GM23338 (cell line): ENCODE measurements around the gene PTRH2. TPM values are rescaled to one million over a fixed set of nuclear protein-coding genes. Genes with fewer than 3 reads are reported as not detected.

ENCODE experiments used
- ATAC-seq: fragments of 200-7000 bp; cut with Tn5 transposase; 3 replicates; pipeline ENCODE4 v1.9.1; 2020
- DNase-seq: peaks from one replicate; pipeline ENCODE4 v3.0.0-alpha.2; 2015; ENCODE audit warnings: low spot score
- H2AFZ ChIP-seq: fragments of 200-600 bp; sonication (generic); 2 replicates; pipeline ENCODE4 v1.8.0; 2016; ENCODE audit warnings: antibody characterized with exemption, mild to moderate bottlenecking, moderate library complexity
- H3F3A ChIP-seq: fragments of 200-600 bp; sonication (generic); replicated peaks from 2 replicates; pipeline ENCODE4 v1.8.0; 2017; ENCODE audit warnings: antibody characterized with exemption, mixed run types, low read depth
- H3K27ac ChIP-seq: fragments of 200-600 bp; sonication (generic); 2 replicates; pipeline ENCODE4 v1.6.1; 2016; ENCODE audit warnings: low read depth
- H3K27me3 ChIP-seq: fragments of 200-600 bp; sonication (generic); 2 replicates; pipeline ENCODE4 v1.8.0; 2016; ENCODE audit warnings: mild to moderate bottlenecking, mixed run types, moderate library complexity; ENCODE audit not compliant: insufficient read depth
- H3K36me3 ChIP-seq: fragments of 200-600 bp; sonication (generic); 2 replicates; pipeline ENCODE4 v1.8.0; 2016; ENCODE audit warnings: mild to moderate bottlenecking; ENCODE audit not compliant: insufficient read depth
- H3K4me1 ChIP-seq: fragments of 200-600 bp; sonication (generic); 2 replicates; pipeline ENCODE4 v1.8.0; 2016; ENCODE audit warnings: mild to moderate bottlenecking, moderate library complexity; ENCODE audit not compliant: insufficient read depth
- H3K4me2 ChIP-seq: fragments of 200-600 bp; sonication (generic); 2 replicates; pipeline ENCODE4 v1.7.1; 2017; ENCODE audit warnings: mixed run types
- H3K4me3 ChIP-seq: fragments of 200-600 bp; sonication (generic); 2 replicates; pipeline ENCODE4 v1.6.1; 2016; ENCODE audit warnings: mixed run types
- H3K79me2 ChIP-seq: fragments of 200-600 bp; sonication (generic); replicated peaks from 2 replicates; pipeline ENCODE4 v1.8.0; 2017; ENCODE audit warnings: mild to moderate bottlenecking; ENCODE audit not compliant: insufficient read depth
- H3K9me2 ChIP-seq: fragments of 200-600 bp; sonication (generic); 2 replicates; pipeline ENCODE4 v1.8.0; 2017; ENCODE audit not compliant: insufficient read depth
- H4K20me1 ChIP-seq: fragments of 200-600 bp; sonication (generic); replicated peaks from 2 replicates; pipeline ENCODE4 v1.8.0; 2017; ENCODE audit warnings: mild to moderate bottlenecking; ENCODE audit not compliant: insufficient read depth
- H3K27ac Mint-ChIP-seq: 2 replicates; pipeline ENCODE4 v1.8.0; 2020; ENCODE audit warnings: inconsistent platforms, mild to moderate bottlenecking, moderate library complexity, mixed read lengths
- H3K27me3 Mint-ChIP-seq: 3 replicates; pipeline ENCODE4 v1.8.0; 2022; ENCODE audit warnings: low read depth, mild to moderate bottlenecking, moderate library complexity, mixed read lengths, inconsistent platforms; ENCODE audit not compliant: insufficient read depth, poor library complexity
- H3K36me3 Mint-ChIP-seq: 3 replicates; pipeline ENCODE4 v1.8.0; 2021; ENCODE audit warnings: low read depth, mild to moderate bottlenecking, inconsistent platforms, moderate library complexity, mixed read lengths
- H3K4me1 Mint-ChIP-seq: 3 replicates; pipeline ENCODE4 v1.8.0; 2020; ENCODE audit warnings: mild to moderate bottlenecking, inconsistent platforms, mixed read lengths
- H3K4me3 Mint-ChIP-seq: 3 replicates; pipeline ENCODE4 v1.8.0; 2021; ENCODE audit warnings: moderate library complexity, mild to moderate bottlenecking, inconsistent platforms, mixed read lengths
- H3K9me3 Mint-ChIP-seq: 3 replicates; pipeline ENCODE4 v1.8.0; 2020; ENCODE audit warnings: moderate library complexity, mild to moderate bottlenecking, inconsistent platforms, mixed read lengths
- CREB1 ChIP-seq: fragments of 250-450 bp; sonication (Bioruptor Pico); IDR thresholded peaks from 2 replicates; pipeline ENCODE4 v1.5.0; 2020; ENCODE audit warnings: low read depth, mild to moderate bottlenecking, moderate library complexity
- CTCF ChIP-seq, 2 experiments: fragments of 200-600 bp in 1 of 2; sonication (generic) in 1 of 2; conservative IDR thresholded peaks; 2 replicates each; pipeline versions ENCODE4 v1.5.1 to v1.6.1; 2016 to 2017; ENCODE audit warnings: antibody characterized with exemption in 2 of 2, low read depth in 2 of 2, mild to moderate bottlenecking in 2 of 2, moderate library complexity in 1 of 2
- ETS1 ChIP-seq: IDR thresholded peaks from 2 replicates; pipeline ENCODE4 v1.6.1; 2016; ENCODE audit warnings: antibody characterized with exemption
- EZH2 ChIP-seq: fragments of 200-600 bp; sonication (generic); IDR thresholded peaks from one replicate; pipeline ENCODE4 v1.8.0; 2017; ENCODE audit warnings: antibody characterized with exemption, mild to moderate bottlenecking, low read depth; ENCODE audit not compliant: unreplicated experiment
- EZH2phosphoT487 ChIP-seq: fragments of 200-600 bp; sonication (generic); IDR thresholded peaks from one replicate; pipeline ENCODE4 v1.8.1; 2018; ENCODE audit warnings: antibody characterized with exemption; ENCODE audit not compliant: unreplicated experiment
- JUNB ChIP-seq: IDR thresholded peaks from one replicate; pipeline ENCODE4 v1.6.1; 2016; ENCODE audit warnings: antibody characterized with exemption; ENCODE audit not compliant: unreplicated experiment
- NANOG ChIP-seq: IDR thresholded peaks from 2 replicates; pipeline ENCODE4 v1.6.1; 2016; ENCODE audit warnings: antibody characterized with exemption, borderline replicate concordance
- POLR2AphosphoS5 ChIP-seq: IDR thresholded peaks from 2 replicates; pipeline ENCODE4 v1.6.1; 2016; ENCODE audit warnings: antibody characterized with exemption, low read depth
- STAT1 ChIP-seq: IDR thresholded peaks from one replicate; pipeline ENCODE4 v1.6.1; 2016; ENCODE audit warnings: antibody characterized with exemption; ENCODE audit not compliant: unreplicated experiment
- ZNF114 ChIP-seq: fragments of 250-450 bp; sonication (Bioruptor Pico); IDR thresholded peaks from 2 replicates; pipeline ENCODE4 v1.5.0; 2020; ENCODE audit warnings: mild to moderate bottlenecking, moderate library complexity
- ZNF331 ChIP-seq: fragments of 250-450 bp; sonication (Bioruptor Pico); IDR thresholded peaks from 2 replicates; pipeline ENCODE4 v1.5.0; 2020; ENCODE audit warnings: low read depth, mild to moderate bottlenecking, moderate library complexity
- polyA plus RNA-seq: library from polyadenylated mRNA; unstranded; fragments of >200 nt; fragmentation: Nextera tagmentation; extraction: Ambion mirVana; gene quantifications from 2 replicates; pipeline ENCODE4 v1.2.1, GENCODE V29; 2016
- total RNA-seq: library from RNA; depleted of rRNA; stranded (reverse); fragments of >200 nt; shearing (Covaris generic); gene quantifications from 2 replicates; pipeline ENCODE4 v1.2.3, GENCODE V29; 2014
- TF ChIP-seq, protein P1 (sequence below): IDR thresholded peaks from one replicate; pipeline ENCODE4 v1.6.1; 2018; ENCODE audit warnings: antibody characterized with exemption; ENCODE audit not compliant: unreplicated experiment
- TF ChIP-seq, protein P2 (sequence below): fragments of 250-450 bp; sonication (Bioruptor Pico); IDR thresholded peaks from 2 replicates; pipeline ENCODE4 v1.5.0; 2020; ENCODE audit warnings: mild to moderate bottlenecking, moderate library complexity

The PTRH2 gene
- total and polyA plus RNA-seq, 2 experiments from 2014 or later: 32.7 to 85.2 TPM

DNA sequence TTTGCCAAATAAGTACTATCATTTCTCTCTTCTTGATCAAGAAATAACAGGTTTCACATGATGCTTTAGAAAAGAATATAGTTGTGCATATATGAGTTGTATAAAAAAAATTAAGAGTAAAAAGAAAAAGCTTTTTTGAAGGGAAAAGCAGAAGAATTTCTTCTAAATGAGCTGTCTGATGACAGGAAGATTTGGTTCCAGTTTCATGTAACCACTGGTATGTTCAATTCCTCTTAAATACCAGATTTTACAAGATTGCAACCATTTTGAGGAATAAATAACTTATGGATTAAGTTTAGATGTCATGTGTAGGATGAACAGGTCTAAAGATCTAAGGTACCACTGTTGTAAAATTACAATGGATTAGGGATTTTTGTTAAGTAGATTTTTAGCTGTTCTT, 45.2 kb upstream of the PTRH2 start:
- H2AFZ ChIP-seq: no peak overlapping the region
- no peaks in the 10 kb centered on the region for H3K9me2 ChIP-seq
- no peaks in the 10 kb centered on the region for H3K79me2 ChIP-seq
- H3K4me1 Mint-ChIP-seq: peaks cover 9% of the 10 kb centered on the region
- no peaks in the 10 kb centered on the region for H3K36me3 ChIP-seq
- H3K27ac Mint-ChIP-seq: no peak overlapping the region
- no peak overlapping the region for H3K4me3 Mint-ChIP-seq
- DNase-seq (no peak), ATAC-seq (no peak)
- TF ChIP-seq CTCF (conservative IDR thresholded peaks at IDR 0.05; ENCODE audit: low read depth in 2 of 2) (no peak), NANOG (no peak), STAT1 (no peak), EZH2 (no peak), ZNF331 (no peak), CREB1 (no peak), ZNF114 (CRISPR knock-in tag) (no peak), EZH2phosphoT487 (no peak), JUNB (no peak), ETS1 (no peak), POLR2AphosphoS5 (no peak)
- TF ChIP-seq, protein P1, sequence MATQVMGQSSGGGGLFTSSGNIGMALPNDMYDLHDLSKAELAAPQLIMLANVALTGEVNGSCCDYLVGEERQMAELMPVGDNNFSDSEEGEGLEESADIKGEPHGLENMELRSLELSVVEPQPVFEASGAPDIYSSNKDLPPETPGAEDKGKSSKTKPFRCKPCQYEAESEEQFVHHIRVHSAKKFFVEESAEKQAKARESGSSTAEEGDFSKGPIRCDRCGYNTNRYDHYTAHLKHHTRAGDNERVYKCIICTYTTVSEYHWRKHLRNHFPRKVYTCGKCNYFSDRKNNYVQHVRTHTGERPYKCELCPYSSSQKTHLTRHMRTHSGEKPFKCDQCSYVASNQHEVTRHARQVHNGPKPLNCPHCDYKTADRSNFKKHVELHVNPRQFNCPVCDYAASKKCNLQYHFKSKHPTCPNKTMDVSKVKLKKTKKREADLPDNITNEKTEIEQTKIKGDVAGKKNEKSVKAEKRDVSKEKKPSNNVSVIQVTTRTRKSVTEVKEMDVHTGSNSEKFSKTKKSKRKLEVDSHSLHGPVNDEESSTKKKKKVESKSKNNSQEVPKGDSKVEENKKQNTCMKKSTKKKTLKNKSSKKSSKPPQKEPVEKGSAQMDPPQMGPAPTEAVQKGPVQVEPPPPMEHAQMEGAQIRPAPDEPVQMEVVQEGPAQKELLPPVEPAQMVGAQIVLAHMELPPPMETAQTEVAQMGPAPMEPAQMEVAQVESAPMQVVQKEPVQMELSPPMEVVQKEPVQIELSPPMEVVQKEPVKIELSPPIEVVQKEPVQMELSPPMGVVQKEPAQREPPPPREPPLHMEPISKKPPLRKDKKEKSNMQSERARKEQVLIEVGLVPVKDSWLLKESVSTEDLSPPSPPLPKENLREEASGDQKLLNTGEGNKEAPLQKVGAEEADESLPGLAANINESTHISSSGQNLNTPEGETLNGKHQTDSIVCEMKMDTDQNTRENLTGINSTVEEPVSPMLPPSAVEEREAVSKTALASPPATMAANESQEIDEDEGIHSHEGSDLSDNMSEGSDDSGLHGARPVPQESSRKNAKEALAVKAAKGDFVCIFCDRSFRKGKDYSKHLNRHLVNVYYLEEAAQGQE: no peak
- TF ChIP-seq, protein P2, sequence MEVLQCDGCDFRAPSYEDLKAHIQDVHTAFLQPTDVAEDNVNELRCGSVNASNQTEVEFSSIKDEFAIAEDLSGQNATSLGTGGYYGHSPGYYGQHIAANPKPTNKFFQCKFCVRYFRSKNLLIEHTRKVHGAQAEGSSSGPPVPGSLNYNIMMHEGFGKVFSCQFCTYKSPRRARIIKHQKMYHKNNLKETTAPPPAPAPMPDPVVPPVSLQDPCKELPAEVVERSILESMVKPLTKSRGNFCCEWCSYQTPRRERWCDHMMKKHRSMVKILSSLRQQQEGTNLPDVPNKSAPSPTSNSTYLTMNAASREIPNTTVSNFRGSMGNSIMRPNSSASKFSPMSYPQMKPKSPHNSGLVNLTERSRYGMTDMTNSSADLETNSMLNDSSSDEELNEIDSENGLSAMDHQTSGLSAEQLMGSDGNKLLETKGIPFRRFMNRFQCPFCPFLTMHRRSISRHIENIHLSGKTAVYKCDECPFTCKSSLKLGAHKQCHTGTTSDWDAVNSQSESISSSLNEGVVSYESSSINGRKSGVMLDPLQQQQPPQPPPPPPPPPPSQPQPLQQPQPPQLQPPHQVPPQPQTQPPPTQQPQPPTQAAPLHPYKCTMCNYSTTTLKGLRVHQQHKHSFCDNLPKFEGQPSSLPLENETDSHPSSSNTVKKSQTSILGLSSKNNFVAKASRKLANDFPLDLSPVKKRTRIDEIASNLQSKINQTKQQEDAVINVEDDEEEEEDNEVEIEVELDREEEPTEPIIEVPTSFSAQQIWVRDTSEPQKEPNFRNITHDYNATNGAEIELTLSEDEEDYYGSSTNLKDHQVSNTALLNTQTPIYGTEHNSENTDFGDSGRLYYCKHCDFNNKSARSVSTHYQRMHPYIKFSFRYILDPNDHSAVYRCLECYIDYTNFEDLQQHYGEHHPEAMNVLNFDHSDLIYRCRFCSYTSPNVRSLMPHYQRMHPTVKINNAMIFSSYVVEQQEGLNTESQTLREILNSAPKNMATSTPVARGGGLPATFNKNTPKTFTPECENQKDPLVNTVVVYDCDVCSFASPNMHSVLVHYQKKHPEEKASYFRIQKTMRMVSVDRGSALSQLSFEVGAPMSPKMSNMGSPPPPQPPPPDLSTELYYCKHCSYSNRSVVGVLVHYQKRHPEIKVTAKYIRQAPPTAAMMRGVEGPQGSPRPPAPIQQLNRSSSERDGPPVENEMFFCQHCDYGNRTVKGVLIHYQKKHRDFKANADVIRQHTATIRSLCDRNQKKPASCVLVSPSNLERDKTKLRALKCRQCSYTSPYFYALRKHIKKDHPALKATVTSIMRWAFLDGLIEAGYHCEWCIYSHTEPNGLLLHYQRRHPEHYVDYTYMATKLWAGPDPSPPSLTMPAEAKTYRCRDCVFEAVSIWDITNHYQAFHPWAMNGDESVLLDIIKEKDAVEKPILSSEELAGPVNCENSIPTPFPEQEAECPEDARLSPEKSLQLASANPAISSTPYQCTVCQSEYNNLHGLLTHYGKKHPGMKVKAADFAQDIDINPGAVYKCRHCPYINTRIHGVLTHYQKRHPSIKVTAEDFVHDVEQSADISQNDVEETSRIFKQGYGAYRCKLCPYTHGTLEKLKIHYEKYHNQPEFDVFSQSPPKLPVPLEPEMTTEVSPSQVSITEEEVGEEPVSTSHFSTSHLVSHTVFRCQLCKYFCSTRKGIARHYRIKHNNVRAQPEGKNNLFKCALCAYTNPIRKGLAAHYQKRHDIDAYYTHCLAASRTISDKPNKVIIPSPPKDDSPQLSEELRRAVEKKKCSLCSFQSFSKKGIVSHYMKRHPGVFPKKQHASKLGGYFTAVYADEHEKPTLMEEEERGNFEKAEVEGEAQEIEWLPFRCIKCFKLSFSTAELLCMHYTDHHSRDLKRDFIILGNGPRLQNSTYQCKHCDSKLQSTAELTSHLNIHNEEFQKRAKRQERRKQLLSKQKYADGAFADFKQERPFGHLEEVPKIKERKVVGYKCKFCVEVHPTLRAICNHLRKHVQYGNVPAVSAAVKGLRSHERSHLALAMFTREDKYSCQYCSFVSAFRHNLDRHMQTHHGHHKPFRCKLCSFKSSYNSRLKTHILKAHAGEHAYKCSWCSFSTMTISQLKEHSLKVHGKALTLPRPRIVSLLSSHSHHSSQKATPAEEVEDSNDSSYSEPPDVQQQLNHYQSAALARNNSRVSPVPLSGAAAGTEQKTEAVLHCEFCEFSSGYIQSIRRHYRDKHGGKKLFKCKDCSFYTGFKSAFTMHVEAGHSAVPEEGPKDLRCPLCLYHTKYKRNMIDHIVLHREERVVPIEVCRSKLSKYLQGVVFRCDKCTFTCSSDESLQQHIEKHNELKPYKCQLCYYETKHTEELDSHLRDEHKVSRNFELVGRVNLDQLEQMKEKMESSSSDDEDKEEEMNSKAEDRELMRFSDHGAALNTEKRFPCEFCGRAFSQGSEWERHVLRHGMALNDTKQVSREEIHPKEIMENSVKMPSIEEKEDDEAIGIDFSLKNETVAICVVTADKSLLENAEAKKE: no peak
- no peaks in the 10 kb centered on the region for H3K27me3 ChIP-seq
- H3F3A ChIP-seq: no peaks in the 10 kb centered on the region
- H3K36me3 Mint-ChIP-seq: no peaks in the 10 kb centered on the region; the same call in 1 of the 3 replicates
- no peak overlapping the region for H3K27ac ChIP-seq
- no peak overlapping the region for H3K4me2 ChIP-seq
- no peaks in the 10 kb centered on the region for H3K4me1 ChIP-seq
- H3K9me3 Mint-ChIP-seq: no peaks in the 10 kb centered on the region
- no peak overlapping the region for H3K4me3 ChIP-seq
- no peaks in the 10 kb centered on the region for H4K20me1 ChIP-seq
- peaks cover 3% of the 10 kb centered on the region for H3K27me3 Mint-ChIP-seq
